Measurements from ENCODE around the gene RUNX1. TPM values are rescaled to one million over a fixed set of nuclear protein-coding genes. Genes with fewer than 3 reads are reported as not detected.

RUNX1 gene
- total and polyA plus RNA-seq, 4 experiments from 2014 or later = 6.0 to 96.3 (median 56.4) TPM

- Histone ChIP-seq H3K4me3 (ENCODE audit: low read length in 2 of 2) (no peak overlapping the region), H3K9me3 (ENCODE audit: control insufficient read depth in 1 of 2, low read length in 2 of 2) (no peaks in the 10 kb centered on the region), H3K27ac (ENCODE audit: low read depth, low read length) (no peak overlapping the region), H3K27me3 (ENCODE audit: insufficient read depth, low read length) (no peaks in the 10 kb centered on the region), H3K36me3 (ENCODE audit: insufficient read depth, low read length) (peaks cover 6% of the 10 kb centered on the region), H3K4me1 (ENCODE audit: insufficient read depth, low read length) (peaks cover 38% of the 10 kb centered on the region)
- ChIA-PET POLR2A (ENCODE audit: partially characterized antibody) (no interaction called here), CTCF (ENCODE audit: partially characterized antibody) (no interaction called here)
- H3K27me3 Mint-ChIP-seq = no peaks in the 10 kb centered on the region
- intact Hi-C loops (cut with micrococcal nuclease) = no loop called here
- H3K36me3 Mint-ChIP-seq = peaks cover 44 to 48% of the 10 kb centered on the region in 2 donors
- H3K27ac Mint-ChIP-seq = no peak overlapping the region
- H3K9me3 Mint-ChIP-seq = peaks cover 0 to 2% (median 0%) of the 10 kb centered on the region in 8 donors
- H3K4me1 Mint-ChIP-seq = peaks cover 57 to 88% (median 70%) of the 10 kb centered on the region in 4 donors
- no peak overlapping the region for H3K4me3 Mint-ChIP-seq
- no peak for DNase-seq
These were observed 129.7 kb downstream of the RUNX1 start for GRCh38 chr21:34919406-34919805.

- Histone ChIP-seq H3K4me3 (ENCODE audit: low read length in 2 of 2) (no peak overlapping the region), H3K27ac (ENCODE audit: low read depth, low read length) (no peak overlapping the region), H3K9me3 (ENCODE audit: control insufficient read depth in 1 of 2, low read length in 2 of 2) (no peaks in the 10 kb centered on the region), H3K27me3 (ENCODE audit: insufficient read depth, low read length) (no peaks in the 10 kb centered on the region), H3K36me3 (ENCODE audit: insufficient read depth, low read length) (peaks cover 19% of the 10 kb centered on the region), H3K4me1 (ENCODE audit: insufficient read depth, low read length) (peaks cover 27% of the 10 kb centered on the region)
- ChIA-PET CTCF (ENCODE audit: partially characterized antibody) (no interaction called here), POLR2A (ENCODE audit: partially characterized antibody) (no interaction called here)
- no peak for DNase-seq
- intact Hi-C loops (cut with micrococcal nuclease) = no loop called here
- peaks cover 58 to 92% (median 75%) of the 10 kb centered on the region in 4 donors for H3K4me1 Mint-ChIP-seq
- H3K36me3 Mint-ChIP-seq = peaks cover 34 to 45% of the 10 kb centered on the region in 2 donors
- H3K27me3 Mint-ChIP-seq = no peaks in the 10 kb centered on the region
- H3K27ac Mint-ChIP-seq = peak overlapping the region in 5 of 7 donors; percentile 6 to 48 (median 30)
- no peak overlapping the region for H3K4me3 Mint-ChIP-seq
- H3K9me3 Mint-ChIP-seq = peaks cover 0 to 2% (median 0%) of the 10 kb centered on the region in 8 donors
These were observed 132.7 kb downstream of the RUNX1 start for GRCh38 chr21:34916446-34916845.

- Histone ChIP-seq H3K27me3 (ENCODE audit: insufficient read depth, low read length) (no peaks in the 10 kb centered on the region), H3K4me1 (ENCODE audit: insufficient read depth, low read length) (peaks cover 38% of the 10 kb centered on the region), H3K4me3 (ENCODE audit: low read length in 2 of 2) (no peak overlapping the region), H3K27ac (ENCODE audit: low read depth, low read length) (no peak overlapping the region), H3K9me3 (ENCODE audit: control insufficient read depth in 1 of 2, low read length in 2 of 2) (no peaks in the 10 kb centered on the region), H3K36me3 (ENCODE audit: insufficient read depth, low read length) (peaks cover 19% of the 10 kb centered on the region)
- intact Hi-C loops (cut with micrococcal nuclease) = loop anchor here (2.0 kb wide), 1 partner anchor 15 kb away; no protein-coding TSS in a partner anchor
- DNase-seq = no peak
- peaks cover 34 to 40% of the 10 kb centered on the region in 2 donors for H3K36me3 Mint-ChIP-seq
- no peaks in the 10 kb centered on the region for H3K27me3 Mint-ChIP-seq
- ChIA-PET POLR2A (ENCODE audit: partially characterized antibody) (interaction anchor here (1.2 kb wide), 1 partner anchor 69 kb away, joined by 3 read pairs; no protein-coding TSS in a partner anchor), CTCF (ENCODE audit: partially characterized antibody) (no interaction called here)
- peaks cover 0 to 2% (median 0%) of the 10 kb centered on the region in 8 donors for H3K9me3 Mint-ChIP-seq
- H3K4me3 Mint-ChIP-seq = no peak overlapping the region
- peaks cover 63 to 95% (median 76%) of the 10 kb centered on the region in 4 donors for H3K4me1 Mint-ChIP-seq
- H3K27ac Mint-ChIP-seq = no peak overlapping the region
These were observed 133.7 kb downstream of the RUNX1 start for GRCh38 chr21:34915364-34915841.

GRCh38 chr21:34914239-34914638, 134.9 kb downstream of the RUNX1 start:
- POLR2A ChIA-PET (ENCODE audit: partially characterized antibody) = no interaction called here
- Histone ChIP-seq H3K9me3 (ENCODE audit: control insufficient read depth in 1 of 2, low read length in 2 of 2) (no peaks in the 10 kb centered on the region), H3K27ac (ENCODE audit: low read depth, low read length) (no peak overlapping the region), H3K4me3 (ENCODE audit: low read length in 2 of 2) (no peak overlapping the region), H3K27me3 (ENCODE audit: insufficient read depth, low read length) (no peaks in the 10 kb centered on the region), H3K4me1 (ENCODE audit: insufficient read depth, low read length) (peaks cover 46% of the 10 kb centered on the region), H3K36me3 (ENCODE audit: insufficient read depth, low read length) (peaks cover 19% of the 10 kb centered on the region)
- CTCF ChIA-PET (ENCODE audit: partially characterized antibody) = no interaction called here
- intact Hi-C loops (cut with micrococcal nuclease) = loop anchor here (2.0 kb wide), 1 partner anchor 13 kb away; no protein-coding TSS in a partner anchor
- Mint-ChIP-seq H3K27me3 (no peaks in the 10 kb centered on the region), H3K9me3 (peaks cover 0 to 2% (median 0%) of the 10 kb centered on the region in 8 donors), H3K36me3 (peaks cover 26 to 34% of the 10 kb centered on the region in 2 donors), H3K4me1 (peaks cover 57 to 95% (median 76%) of the 10 kb centered on the region in 4 donors), H3K4me3 (no peak overlapping the region), H3K27ac (peak overlapping the region in 5 of 7 donors; percentile 13 to 46 (median 26))
- no peak for DNase-seq

GRCh38 chr21:34913811-34914210, 135.3 kb downstream of the RUNX1 start:
- Mint-ChIP-seq H3K27me3 (no peaks in the 10 kb centered on the region), H3K36me3 (peaks cover 25 to 33% of the 10 kb centered on the region in 2 donors), H3K4me3 (no peak overlapping the region), H3K4me1 (peaks cover 60 to 95% (median 77%) of the 10 kb centered on the region in 4 donors), H3K9me3 (peaks cover 0 to 2% (median 0%) of the 10 kb centered on the region in 8 donors), H3K27ac (peak overlapping the region in 2 of 7 donors; percentile 26 to 27)
- Histone ChIP-seq H3K4me1 (ENCODE audit: insufficient read depth, low read length) (peaks cover 46% of the 10 kb centered on the region), H3K27ac (ENCODE audit: low read depth, low read length) (no peak overlapping the region), H3K9me3 (ENCODE audit: control insufficient read depth in 1 of 2, low read length in 2 of 2) (no peaks in the 10 kb centered on the region), H3K36me3 (ENCODE audit: insufficient read depth, low read length) (peaks cover 19% of the 10 kb centered on the region), H3K27me3 (ENCODE audit: insufficient read depth, low read length) (no peaks in the 10 kb centered on the region), H3K4me3 (ENCODE audit: low read length in 2 of 2) (no peak overlapping the region)
- CTCF ChIA-PET (ENCODE audit: partially characterized antibody) = interaction anchor here (1.3 kb wide), 1 partner anchor 10 kb away, joined by 3 read pairs; no protein-coding TSS in a partner anchor
- DNase-seq = no peak
- POLR2A ChIA-PET (ENCODE audit: partially characterized antibody) = no interaction called here
- intact Hi-C loops (cut with micrococcal nuclease) = loop anchor here (2.0 kb wide), 1 partner anchor 13 kb away; no protein-coding TSS in a partner anchor

GRCh38 chr21:34912022-34912945, 136.8 kb downstream of the RUNX1 start:
- Mint-ChIP-seq H3K9me3 (peaks cover 0 to 2% (median 0%) of the 10 kb centered on the region in 8 donors), H3K36me3 (peaks cover 25 to 30% of the 10 kb centered on the region in 2 donors), H3K4me3 (no peak overlapping the region), H3K27ac (peak overlapping the region in 4 of 7 donors; percentile 5 to 77 (median 40)), H3K4me1 (peaks cover 67 to 99% (median 86%) of the 10 kb centered on the region in 4 donors), H3K27me3 (no peaks in the 10 kb centered on the region)
- CTCF ChIA-PET (ENCODE audit: partially characterized antibody) = interaction anchor here (1.3 kb wide), 1 partner anchor 9 kb away, joined by 3 read pairs; no protein-coding TSS in a partner anchor
- peaks cover 61% of the 10 kb centered on the region for H3K4me1 ChIP-seq (ENCODE audit: insufficient read depth, low read length)
- H3K4me3 ChIP-seq (ENCODE audit: low read length in 2 of 2) = no peak overlapping the region
- intact Hi-C loops (cut with micrococcal nuclease) = no loop called here
- no peaks in the 10 kb centered on the region for H3K27me3 ChIP-seq (ENCODE audit: insufficient read depth, low read length)
- no peak for DNase-seq
- POLR2A ChIA-PET (ENCODE audit: partially characterized antibody) = interaction anchor here (0.9 to 1.3 kb wide), 2 partner anchors 22 to 23 kb away, joined by 3 read pairs; no protein-coding TSS in a partner anchor
- peaks cover 19% of the 10 kb centered on the region for H3K36me3 ChIP-seq (ENCODE audit: insufficient read depth, low read length)
- no peak overlapping the region for H3K27ac ChIP-seq (ENCODE audit: low read depth, low read length)
- no peaks in the 10 kb centered on the region for H3K9me3 ChIP-seq (ENCODE audit: control insufficient read depth in 1 of 2, low read length in 2 of 2)

GRCh38 chr21:34911360-34911759, 137.7 kb downstream of the RUNX1 start:
- ChIA-PET CTCF (ENCODE audit: partially characterized antibody) (interaction anchor here (1.1 kb wide), 1 partner anchor 140 kb away, joined by 3 read pairs; no protein-coding TSS in a partner anchor), POLR2A (ENCODE audit: partially characterized antibody) (interaction anchor here (0.8 to 1.3 kb wide), 2 partner anchors 11 to 23 kb away, joined by 3 read pairs; no protein-coding TSS in a partner anchor)
- H3K9me3 Mint-ChIP-seq = peaks cover 0 to 2% (median 0%) of the 10 kb centered on the region in 8 donors
- H3K27ac Mint-ChIP-seq = peak overlapping the region in 4 of 7 donors; percentile 19 to 68 (median 55)
- no peak overlapping the region for H3K27ac ChIP-seq (ENCODE audit: low read depth, low read length)
- H3K36me3 Mint-ChIP-seq = peaks cover 22 to 24% of the 10 kb centered on the region in 2 donors
- peaks cover 69% of the 10 kb centered on the region for H3K4me1 ChIP-seq (ENCODE audit: insufficient read depth, low read length)
- intact Hi-C loops (cut with micrococcal nuclease) = no loop called here
- no peaks in the 10 kb centered on the region for H3K27me3 ChIP-seq (ENCODE audit: insufficient read depth, low read length)
- no peaks in the 10 kb centered on the region for H3K9me3 ChIP-seq (ENCODE audit: control insufficient read depth in 1 of 2, low read length in 2 of 2)
- H3K4me3 Mint-ChIP-seq = no peak overlapping the region
- no peak for DNase-seq
- no peaks in the 10 kb centered on the region for H3K27me3 Mint-ChIP-seq
- no peak overlapping the region for H3K4me3 ChIP-seq (ENCODE audit: low read length in 2 of 2)
- peaks cover 19% of the 10 kb centered on the region for H3K36me3 ChIP-seq (ENCODE audit: insufficient read depth, low read length)
- H3K4me1 Mint-ChIP-seq = peaks cover 71 to 99% (median 85%) of the 10 kb centered on the region in 4 donors
